GM18868 (cell line): ENCODE data around the gene MFAP3.

ENCODE experiments used
- ATAC-seq: cut with Tn5 transposase; IDR thresholded peaks from one replicate; pipeline ENCODE4 v1.9.1; 2021; ENCODE audit warnings: mild to moderate bottlenecking, moderate library complexity; ENCODE audit not compliant: unreplicated experiment

MFAP3 gene

GRCh38 chr5:154090656-154091055, 51.9 kb downstream of the MFAP3 start:
- no peak for ATAC-seq

DNA sequence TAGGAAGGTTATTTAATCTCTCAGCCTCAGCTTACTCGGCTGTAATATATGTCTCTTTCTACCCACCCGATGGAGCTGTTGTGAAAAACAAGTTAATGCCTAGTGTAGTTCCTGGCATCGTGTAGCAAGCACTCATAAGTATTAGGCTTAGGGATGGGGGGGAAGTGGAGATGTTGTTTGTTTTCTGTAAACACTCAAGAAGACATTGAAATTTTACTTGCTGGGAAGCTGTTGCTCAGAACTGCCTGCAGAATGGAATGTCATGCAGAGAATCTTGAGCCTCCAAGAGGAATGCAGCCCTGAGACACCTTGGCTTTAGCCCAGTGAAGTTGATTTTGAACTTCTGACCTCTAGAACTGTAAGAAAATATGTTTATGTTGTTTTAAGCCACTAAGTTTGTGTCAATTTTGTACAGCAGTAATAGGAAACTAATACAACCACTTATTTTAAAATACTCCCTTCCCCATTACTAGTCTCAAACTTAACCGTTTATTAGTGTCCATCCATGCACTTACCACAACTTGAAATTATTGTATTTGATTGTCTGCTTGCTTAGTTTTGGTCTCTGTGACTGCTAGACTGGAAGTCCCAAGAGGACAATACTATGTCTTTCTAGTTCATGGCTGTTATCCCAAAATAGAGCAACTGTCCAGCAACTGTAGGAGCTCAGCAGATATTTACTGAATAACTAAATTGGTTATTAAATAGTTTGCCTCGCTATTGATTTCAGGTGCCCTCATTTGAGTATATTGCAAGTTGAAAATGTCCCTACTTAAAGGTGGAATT, 53.8 kb downstream of the MFAP3 start:
- no peak for ATAC-seq

DNA sequence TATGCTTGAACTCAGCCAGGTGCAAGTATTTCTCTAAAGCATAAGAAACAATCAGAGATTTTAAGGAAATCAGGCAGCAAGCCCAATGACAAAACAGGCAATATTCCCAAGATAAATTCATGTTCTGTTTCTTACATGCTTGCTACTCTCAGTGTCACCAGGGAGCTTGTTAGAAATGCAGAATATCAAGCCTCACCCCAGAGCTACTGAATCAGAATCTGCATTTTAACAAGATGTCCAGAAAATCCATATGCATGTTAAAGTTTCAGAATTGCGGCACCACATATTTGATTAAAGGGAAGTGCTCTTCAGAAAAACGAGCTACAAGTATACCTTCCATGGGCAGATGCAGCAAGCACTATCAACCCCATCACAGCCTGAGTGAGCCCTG, 54.4 kb downstream of the MFAP3 start:
- ATAC-seq = no peak

DNA sequence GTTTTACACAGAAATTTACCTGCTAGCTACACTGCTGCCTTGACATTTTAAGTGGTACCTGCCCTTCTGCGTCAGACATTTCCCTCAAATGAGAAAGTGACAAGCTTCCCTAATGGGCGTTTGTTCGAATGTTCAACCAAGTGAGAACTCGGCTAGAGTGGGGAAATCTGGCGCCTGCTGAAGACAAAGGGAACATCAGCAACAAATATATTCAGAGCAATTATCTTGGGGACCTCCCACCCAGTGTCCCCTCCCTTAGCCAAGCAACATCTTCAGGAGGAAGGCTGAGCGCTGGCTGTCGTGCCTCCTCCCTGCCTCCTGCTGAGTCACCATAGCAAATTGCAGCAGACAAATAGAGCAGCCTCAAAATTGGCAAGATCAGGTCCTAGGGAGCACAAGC, 57.1 kb downstream of the MFAP3 start:
- no peak for ATAC-seq

DNA sequence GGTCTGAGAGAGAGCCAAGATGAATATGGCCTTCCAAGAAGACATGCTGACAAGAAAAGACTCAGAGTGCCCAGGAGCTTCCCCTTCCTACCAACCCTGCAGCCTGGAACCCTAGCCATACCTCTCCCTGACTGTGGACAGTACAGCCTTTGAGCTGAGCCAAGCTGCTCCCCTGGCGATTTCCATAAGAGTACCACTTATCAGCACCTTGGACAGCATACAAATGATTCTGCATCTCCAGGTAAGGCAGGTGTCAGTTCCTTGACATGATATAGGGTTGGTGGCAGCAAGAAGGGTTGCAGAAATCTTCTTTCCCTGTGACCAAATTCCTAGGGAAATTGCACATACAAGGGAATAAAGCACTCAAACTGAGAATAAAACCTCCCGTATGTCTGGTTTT, 58.3 kb downstream of the MFAP3 start:
- ATAC-seq = no peak

DNA sequence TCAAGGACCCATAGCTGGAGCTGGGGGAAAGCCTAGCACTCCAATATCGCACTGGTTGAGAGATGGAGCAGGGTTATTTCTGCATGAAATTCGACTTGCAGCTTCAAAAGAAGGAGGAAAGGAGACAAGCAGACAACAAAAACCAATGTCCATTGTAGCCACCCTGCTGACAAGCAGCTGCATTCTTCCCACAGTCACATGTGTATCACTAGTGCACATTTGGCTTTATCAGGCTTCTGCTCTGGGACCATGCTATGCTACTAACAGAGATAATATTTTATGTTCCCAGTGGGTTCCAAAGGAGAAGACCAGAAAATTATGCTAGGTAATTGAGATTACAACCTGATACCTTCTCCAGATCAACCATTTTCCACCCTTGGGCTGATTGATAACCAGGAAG, 59.7 kb downstream of the MFAP3 start:
- no peak for ATAC-seq

DNA sequence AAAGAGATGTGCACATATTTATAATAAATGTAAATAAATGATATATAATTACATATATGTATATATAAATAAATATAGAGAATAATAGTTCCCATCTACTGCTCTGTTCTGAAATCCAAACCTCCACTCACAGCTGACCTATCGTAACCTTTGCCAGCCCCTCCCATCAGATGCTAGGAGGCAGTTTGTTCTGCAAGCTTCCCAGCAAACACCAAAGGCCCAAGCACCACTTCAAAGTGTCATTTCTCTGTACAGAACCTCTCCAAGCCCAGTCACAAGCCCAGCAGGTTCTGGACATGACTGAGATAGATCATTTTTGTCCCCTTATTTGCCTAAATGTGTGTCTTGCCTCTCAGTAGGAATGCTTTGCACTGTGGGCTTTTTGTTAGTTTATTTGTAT, 62.4 kb downstream of the MFAP3 start:
- no peak for ATAC-seq

GRCh38 chr5:154103233-154103632, 64.5 kb downstream of the MFAP3 start:
- no peak for ATAC-seq
